GM12873 (cell line): ENCODE data around the gene HLCS.

Experiments
- TF ChIP-seq, protein P1 (sequence below): IDR thresholded peaks from 2 replicates; pipeline ENCODE4 v1.5.1; 2012; ENCODE audit warnings: low read depth, mild to moderate bottlenecking, moderate library complexity, low read length, control low read depth; ENCODE audit not compliant: insufficient read depth; ENCODE audit errors: missing control alignments

Gene HLCS

DNA sequence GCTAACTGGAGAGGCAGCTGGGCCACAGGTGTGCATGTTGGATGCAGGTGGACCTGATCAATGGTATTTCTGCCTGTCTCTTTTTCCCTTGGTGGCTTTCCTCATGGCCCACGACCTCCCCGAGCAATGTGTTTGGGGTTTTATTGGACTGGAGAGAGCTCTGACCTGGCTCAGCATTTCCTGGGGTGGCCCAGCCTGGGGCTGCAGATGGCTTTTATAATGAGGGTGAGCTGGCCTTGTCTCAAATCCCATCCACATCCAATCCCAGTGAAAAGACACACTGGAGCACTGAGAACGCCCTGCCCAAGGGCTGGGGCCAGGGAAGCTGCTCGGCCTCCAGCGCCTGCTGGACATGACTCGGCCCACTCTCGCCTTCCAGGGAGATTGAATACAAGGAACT, 223.5 kb downstream of the HLCS start:
- TF ChIP-seq, protein P1, sequence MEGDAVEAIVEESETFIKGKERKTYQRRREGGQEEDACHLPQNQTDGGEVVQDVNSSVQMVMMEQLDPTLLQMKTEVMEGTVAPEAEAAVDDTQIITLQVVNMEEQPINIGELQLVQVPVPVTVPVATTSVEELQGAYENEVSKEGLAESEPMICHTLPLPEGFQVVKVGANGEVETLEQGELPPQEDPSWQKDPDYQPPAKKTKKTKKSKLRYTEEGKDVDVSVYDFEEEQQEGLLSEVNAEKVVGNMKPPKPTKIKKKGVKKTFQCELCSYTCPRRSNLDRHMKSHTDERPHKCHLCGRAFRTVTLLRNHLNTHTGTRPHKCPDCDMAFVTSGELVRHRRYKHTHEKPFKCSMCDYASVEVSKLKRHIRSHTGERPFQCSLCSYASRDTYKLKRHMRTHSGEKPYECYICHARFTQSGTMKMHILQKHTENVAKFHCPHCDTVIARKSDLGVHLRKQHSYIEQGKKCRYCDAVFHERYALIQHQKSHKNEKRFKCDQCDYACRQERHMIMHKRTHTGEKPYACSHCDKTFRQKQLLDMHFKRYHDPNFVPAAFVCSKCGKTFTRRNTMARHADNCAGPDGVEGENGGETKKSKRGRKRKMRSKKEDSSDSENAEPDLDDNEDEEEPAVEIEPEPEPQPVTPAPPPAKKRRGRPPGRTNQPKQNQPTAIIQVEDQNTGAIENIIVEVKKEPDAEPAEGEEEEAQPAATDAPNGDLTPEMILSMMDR, result no peak

DNA sequence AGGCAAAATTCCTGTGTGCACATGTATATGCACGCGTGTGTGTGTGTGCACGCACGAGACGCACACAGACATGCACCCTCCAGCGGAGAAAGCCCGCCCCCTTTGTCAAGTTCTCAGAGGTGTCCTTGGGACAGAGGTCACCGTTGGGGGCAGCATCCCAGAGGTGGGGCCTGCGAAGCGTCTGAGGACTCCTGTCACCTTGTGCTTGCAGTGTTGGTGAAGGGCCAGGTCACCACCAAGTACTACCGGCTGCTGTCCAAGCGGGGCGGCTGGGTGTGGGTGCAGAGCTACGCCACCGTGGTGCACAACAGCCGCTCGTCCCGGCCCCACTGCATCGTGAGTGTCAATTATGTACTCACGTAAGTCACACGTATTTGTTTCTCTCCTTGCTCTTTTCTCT, 225.0 kb downstream of the HLCS start:
- TF ChIP-seq, protein P1, result no peak

GRCh38 chr21:36738489-36739126, 227.9 kb downstream of the HLCS start:
- TF ChIP-seq, protein P1, result no peak

DNA sequence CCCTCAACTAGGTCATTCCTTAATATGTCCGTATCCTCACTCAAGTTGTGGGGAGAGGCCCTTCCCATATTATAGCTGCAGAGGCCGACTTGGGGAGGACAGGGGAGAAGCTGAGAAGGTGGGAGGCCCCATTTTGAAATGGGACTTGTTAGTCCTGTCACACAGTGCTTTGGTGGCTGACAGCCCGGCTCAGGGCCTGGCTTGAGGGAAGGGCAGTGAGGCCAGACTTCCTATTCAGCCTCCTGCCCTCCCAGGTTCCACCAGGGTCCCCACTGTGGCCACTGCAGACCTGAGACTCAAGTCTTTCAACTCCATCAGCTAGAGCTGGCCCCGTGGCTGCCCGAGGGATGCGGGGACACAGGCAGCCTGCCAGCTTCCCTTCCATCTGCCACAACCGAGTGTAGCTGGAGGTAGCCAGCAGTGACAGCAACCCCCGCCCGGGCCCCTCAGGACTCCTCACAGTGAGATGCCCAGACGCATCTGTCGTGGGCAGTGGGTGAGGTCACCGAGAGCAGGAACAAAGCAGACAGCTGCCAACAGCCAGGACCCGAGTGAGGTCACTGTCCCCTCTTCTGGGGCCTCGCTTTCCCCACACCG, 230.6 kb downstream of the HLCS start:
- TF ChIP-seq, protein P1, result no peak

- TF ChIP-seq, protein P1, result no peak
These were observed 231.3 kb downstream of the HLCS start for GRCh38 chr21:36735201-36735515.

DNA sequence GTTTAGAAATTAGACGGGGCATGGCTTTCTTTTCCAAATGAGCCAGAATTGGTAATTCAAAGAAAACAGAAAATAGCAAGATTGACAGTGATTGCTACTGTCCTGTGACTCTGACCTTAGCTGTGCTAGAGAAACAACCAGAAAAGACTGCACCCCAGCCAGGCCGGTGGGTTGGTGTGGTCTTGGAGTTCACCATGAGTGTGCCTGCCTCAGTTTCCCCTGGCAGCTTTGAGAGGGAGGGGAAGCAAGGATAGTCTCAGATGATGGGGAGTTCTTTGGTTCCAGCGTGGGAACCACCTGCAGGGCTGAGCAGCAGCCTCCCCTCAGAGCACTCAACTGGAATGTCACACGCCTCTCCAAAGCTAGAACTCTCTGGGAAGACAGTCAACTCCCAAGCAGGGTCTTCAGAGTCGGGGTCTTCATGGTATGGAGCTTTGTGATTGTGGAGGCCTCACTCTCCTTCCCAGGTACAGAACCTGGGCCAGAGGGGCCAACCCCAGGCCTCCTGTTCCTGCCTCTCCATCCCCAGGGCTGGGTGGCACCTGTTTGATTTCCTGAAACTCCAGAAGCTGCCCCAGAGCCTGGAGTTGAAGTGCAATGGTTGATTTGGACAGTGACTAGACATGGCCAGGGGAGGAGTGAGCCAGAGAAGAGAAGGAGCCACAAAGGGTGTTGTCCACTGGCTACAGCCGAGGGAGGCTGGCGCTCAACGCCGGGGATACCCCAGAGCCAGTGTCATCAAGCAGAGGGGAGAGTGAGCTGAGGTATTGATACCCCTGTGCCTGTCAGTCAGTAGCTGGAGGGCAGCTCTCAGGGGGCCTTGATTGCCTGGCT, 231.9 kb downstream of the HLCS start:
- TF ChIP-seq, protein P1, result no peak

DNA sequence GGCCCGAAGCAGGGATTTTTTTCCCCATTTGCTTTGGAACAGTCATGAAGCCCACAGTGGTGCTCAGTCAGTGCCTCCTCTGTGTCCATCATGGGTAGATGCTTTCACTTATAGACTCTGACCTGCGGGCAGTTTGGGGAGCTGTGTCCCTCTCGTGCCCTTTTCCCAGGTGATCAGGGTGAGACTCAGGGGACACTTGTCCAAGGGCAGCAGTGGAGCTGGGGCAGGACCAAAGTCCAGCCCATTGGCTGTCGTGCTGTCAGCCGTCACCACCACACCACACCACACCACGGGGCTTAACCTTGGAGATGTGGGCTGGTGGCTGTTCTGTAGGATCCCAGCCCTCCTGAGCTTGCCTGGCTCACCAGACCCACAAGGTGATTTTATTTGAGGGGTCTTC, 232.6 kb downstream of the HLCS start:
- TF ChIP-seq, protein P1, result no peak
